HG02588 (cell line): Measurements from ENCODE around the gene EP400.

Experiments
- ATAC-seq: cut with Tn5 transposase; IDR thresholded peaks from one replicate; pipeline ENCODE4 v1.9.1; 2021; ENCODE audit warnings: mild to moderate bottlenecking, moderate library complexity; ENCODE audit not compliant: unreplicated experiment

EP400 gene

DNA sequence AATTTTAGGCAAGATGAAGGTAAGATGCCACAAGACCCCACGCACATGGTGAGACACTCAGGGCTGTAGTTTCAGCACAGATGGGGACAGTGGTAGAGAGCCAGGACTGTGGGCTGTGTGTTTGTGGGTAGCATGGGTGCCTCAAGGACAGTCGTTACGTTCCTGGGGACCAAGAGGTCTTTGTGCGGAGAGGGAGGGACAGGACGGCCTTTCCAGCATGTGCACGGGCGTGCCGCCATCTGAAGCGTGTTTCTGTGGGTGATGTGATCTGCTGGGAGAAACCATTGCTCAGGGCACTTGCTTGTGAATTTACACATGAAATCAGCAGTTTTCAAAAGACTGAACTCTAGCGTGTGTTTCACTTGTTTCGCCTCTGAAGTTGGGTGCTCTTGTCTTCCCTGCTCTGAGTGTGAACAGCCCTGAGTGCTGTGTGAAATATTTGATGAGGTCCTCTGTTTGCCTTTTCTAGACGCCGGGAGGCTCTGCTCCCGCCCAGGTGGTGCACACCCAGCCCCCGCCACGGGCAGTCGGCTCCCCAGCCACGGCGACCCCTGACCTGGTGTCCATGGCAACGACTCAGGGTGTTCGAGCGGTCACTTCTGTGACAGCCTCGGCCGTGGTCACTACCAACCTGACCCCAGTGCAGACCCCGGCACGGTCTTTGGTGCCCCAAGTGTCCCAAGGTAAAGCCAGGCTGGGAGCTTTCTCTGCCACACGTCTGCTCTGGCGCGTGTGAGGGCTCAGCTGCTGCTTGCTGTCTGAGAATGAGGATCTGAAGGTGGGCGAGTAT lies 112.1 kb downstream of the EP400 start:
- no peak for ATAC-seq

DNA sequence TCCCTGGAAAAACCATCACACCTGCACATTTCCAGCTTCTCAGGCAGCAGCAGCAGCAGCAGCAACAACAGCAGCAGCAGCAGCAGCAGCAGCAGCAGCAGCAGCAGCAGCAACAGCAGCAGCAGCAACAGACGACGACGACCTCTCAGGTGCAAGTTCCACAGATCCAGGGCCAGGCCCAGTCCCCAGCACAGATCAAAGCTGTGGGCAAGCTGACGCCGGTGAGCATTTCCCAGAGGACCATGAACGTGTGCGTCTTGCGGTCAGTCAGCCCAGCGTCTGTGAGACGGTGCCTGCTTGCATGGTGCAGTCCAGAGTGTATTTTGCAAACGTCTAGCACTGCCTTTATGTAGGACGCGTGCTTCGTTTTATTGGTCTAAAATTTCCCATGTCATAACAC lies 112.7 kb downstream of the EP400 start:
- ATAC-seq, result no peak

DNA sequence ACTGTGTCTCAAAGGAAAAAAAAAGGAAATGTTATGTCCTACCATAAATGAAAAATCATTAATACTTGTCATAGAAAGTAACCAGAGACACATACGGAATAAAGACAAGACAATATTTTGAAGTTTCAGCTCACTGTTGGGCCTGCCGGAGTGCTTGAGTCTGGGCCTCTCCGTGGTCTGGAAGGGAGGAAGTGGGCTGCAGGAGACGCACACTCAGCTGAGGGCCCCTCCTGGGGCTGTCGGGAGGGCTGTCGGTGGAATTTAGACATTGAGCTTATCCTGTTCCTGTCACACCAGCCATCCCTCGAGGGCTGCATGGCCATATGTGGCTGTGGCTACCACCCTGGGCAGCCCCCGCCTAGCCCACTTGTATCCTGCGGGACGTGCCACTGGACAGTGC lies 113.7 kb downstream of the EP400 start:
- no peak for ATAC-seq

DNA sequence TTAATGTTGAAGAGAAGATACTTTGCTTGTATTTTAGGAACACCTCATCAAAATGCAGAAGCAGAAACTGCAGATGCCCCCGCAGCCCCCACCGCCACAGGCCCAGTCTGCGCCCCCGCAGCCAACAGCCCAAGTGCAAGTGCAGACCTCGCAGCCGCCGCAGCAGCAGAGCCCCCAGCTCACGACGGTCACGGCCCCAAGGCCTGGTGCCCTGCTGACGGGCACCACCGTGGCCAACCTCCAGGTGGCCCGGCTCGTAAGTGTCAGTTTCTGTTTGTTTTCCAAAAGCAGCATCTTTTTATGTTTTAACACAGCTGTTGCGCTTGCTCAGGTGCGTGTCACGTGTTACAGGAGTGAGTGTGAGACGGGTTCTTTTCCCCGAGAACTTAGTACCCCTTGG lies 114.9 kb downstream of the EP400 start:
- no peak for ATAC-seq

DNA sequence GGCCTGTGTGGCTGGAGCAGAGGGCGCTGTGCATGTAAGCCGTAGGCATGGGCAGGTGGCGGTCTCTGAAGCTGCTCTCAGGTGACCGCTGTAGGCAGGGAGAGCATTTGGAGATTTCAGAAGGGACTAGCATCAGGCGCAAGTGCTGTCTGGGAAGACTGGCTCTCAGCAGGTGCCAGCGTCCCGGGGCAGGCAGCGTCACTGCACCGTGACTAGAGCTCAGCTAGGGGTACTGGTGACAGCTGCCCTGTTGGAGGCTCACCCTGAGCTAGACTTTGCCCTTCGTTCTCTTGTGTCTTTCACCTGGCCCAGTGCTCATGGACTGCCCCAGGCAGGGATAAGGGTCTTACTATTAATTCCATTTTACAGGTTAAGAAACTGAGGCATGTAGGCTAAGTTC lies 115.5 kb downstream of the EP400 start:
- no peak for ATAC-seq

DNA sequence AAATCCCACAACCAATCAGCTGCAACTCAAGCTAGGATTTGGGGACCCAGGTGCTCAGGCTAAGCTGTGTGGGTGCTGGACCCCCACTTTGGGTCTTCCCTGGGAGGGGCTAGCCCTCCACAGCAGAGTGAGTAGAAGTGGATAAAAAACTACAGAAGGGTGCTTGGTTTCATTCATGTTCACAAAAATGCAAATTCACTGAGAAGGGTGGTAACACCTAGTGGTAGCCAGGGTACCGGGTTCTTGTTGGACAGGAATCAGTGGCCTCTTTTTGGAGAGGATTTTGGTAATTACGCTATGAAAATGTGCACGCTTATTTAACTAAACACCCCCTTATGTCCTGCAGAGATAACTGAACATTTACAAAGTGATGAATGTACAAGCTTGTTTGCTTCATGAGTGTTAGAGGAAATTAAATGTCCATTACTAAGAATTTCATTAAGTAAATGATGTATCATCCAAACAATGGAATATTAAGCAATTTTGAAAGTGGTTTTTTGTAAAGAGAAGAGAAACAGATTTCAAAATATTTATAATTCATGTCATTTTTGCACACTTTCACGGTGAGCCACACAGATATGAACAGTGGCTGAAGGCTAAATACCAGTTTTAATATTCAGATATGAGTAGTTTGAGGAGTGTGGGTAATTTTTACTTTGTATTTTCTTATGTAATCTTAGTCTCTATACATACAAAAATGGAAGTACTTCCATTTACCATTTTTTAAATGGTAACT lies 116.0 kb downstream of the EP400 start:
- ATAC-seq, result no peak

DNA sequence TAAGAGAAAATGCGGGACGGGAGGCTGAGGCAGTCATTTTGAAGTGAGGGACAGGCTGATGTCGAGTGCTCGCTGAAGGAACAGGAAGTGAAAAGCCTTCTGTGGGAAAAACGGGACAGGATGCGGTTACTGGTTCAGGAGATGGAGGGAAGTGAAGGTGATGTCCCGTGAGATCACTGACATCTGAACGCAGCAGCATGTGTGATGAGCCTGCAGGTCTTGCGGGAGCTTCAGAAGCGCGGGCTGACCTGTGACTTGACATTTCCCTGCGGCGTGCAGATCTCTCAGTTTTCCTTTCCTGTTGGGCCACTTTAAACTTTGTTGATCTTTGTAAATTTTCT lies 116.6 kb downstream of the EP400 start:
- ATAC-seq, result no peak

DNA sequence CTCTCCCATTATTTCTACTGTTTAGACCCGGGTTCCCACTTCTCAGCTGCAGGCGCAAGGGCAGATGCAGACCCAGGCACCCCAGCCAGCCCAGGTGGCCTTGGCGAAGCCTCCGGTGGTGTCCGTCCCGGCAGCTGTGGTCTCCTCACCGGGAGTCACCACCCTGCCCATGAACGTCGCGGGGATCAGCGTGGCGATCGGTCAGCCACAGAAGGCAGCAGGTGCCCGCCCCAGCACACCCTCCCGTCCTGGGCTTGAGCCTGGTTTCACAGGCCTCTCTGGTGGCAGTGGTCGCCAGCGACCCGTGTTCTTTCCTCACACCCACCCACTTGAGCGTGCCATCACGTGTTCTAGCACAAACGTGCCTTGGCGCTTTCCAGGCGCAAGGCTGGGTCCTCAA lies 117.0 kb downstream of the EP400 start:
- no peak for ATAC-seq

DNA sequence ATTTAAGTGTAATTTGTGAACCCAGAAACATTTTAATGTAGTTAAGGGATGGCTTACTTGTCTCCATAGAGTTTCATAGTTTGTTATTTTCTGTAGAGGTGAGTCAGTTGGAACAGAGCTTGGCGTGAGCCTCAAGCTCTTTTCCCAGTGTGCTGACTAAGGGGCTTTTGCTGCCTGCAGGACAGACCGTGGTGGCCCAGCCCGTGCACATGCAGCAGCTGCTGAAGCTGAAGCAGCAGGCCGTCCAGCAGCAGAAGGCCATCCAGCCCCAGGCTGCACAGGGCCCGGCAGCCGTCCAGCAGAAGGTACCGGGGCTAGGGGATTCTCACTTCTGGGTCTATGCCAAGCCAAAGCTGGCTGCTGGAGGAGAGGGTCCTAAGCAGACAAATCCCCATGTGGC lies 117.4 kb downstream of the EP400 start:
- no peak for ATAC-seq

DNA sequence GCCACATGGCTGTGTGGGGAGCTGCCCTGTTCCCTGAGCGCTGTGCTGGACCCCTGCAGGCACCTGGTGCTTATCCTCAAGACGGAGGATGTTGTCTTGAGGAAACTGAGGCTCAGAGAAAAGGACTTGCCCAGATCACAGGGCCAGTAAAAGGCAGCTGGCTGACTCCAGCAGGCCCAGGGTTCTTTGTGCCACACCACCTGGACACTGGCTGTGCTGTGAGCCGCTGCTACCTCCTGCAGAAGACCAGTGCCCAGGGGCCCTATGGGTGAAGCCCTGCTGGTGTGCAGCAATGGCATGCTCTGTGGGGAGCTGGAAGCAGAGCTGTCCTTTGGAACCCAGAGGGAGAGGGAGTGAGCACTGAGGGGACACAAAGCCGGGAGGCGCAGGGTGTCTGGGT lies 118.5 kb downstream of the EP400 start:
- no peak for ATAC-seq

DNA sequence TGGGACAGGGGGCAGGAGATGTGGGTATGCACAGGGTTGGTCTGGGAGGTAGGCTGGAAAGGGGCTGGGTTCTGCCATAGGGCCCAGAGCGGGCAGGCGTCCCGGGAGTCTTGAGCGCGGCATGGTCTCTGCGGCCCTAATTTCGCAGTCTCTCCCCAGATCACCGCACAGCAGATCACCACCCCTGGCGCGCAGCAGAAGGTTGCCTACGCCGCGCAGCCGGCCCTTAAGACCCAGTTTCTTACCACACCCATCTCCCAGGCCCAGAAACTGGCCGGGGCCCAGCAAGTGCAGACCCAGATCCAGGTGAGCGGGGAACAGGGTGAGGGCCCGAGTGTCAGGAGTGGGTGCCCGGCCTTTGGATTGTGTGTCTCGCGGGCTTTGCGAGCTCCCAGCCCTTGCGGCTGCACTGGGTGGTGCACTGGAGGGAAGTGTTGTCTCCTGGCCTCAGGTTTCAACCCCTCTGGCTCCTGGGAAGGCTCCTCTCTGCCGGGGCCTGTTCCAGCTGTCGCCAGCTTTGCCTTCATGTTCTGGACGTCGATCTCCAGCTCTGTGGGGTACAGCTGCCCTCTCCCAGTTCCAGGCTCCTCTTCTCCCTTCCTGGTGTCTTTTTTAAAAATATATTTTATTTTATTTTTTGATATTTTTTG lies 119.7 kb downstream of the EP400 start:
- ATAC-seq, result no peak

DNA sequence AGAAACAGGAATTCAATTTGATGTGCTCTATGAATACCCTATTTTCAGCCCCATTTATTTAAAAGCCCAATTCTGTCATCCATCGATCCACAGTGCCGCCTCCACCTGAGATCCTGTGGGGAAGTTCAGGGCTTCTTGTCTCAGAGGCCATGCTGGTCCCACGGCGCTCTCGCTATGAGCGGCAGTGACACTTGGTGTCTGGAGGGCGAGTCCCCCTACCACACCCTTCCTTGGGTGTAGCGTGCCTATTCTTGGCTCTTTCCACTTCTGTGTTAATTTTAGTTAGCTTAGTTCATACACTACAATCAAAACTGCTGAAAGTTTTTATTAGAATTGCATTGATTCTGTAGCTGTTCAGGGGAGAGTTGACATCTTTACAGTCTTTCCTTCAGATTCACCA lies 120.6 kb downstream of the EP400 start:
- no peak for ATAC-seq

DNA sequence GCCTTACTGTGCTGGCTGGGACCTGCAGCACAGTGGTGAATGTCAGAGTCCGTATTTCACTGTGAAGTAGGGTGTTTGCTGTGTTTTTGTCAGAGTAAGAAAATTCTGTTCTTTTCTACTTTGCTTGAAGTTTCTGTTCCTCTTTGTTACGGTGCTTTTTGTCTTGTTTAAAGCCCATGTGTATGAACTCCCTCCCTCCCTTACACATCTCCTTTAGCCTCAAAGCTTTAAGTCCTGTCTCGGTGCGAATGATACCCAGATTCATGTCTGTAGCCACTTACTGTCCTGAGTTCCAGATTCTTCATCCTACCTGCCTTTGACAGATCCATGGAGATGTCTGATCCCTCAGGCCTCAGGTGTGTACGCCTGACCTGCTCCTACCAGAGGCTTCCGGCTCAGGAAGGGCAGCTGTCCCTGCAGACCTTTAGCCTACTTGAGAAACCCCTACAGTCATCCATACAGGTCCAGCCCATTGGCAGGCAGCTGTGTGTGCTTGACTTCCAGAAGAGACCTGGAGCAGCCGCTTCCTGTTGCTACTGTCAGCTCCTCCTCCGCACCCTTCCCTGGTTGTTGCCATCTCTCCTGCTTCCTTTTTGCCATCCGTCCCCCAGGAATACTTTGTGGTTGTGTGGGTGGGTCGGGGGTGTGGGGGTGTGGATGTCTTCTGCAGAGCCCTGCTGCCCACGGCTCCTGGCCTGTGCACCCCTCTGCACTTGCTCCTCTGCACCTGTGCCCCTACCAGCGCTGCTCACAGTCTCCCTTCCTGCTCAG lies 121.5 kb downstream of the EP400 start:
- peak; percentile 82 for ATAC-seq

DNA sequence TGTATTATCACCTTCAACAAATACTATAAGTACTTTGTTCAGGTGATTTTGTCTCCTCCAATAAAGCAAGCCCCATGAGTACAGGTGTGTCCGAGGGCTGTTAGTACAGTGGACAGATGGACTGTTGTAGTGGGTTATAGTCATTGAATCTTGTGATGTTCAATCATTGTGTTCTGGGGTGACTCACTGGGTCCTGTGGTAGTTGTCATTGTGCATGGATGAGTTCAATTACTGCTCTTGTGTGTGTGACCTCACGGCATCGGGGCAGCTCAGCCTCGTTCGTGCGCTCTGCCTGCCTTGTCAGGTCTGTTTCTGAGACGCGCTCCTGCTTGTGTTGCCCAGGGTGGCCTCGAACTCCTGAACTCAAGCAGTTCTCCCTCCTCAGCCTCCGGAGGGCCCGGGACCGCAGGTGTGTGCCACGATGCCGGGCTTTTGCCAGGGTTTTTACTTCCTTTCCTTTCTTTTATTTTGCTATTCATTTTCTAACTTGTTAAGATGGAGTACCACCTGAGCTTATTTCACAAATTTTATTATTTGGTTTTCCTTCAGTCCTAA lies 122.2 kb downstream of the EP400 start:
- ATAC-seq, result no peak

DNA sequence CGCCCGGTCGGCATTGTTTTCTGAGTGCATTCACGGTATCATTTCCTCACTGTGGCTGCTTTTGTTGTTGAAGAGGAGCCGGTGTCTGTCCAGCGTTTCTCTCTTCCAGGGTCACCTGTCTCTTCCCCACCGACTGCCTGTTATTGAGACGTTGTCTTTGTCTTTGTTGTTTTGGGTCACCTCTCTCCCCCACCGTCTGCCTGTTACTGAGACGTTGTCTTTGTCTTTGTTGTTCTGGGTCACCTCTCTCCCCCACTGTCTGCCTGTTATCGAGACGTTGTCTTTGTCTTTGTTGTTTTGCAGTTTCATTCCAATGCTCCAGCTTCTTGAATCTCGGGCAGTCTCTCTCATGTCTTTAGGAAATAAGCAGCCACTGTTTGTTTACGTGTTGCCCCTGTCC lies 124.5 kb downstream of the EP400 start:
- no peak for ATAC-seq

DNA sequence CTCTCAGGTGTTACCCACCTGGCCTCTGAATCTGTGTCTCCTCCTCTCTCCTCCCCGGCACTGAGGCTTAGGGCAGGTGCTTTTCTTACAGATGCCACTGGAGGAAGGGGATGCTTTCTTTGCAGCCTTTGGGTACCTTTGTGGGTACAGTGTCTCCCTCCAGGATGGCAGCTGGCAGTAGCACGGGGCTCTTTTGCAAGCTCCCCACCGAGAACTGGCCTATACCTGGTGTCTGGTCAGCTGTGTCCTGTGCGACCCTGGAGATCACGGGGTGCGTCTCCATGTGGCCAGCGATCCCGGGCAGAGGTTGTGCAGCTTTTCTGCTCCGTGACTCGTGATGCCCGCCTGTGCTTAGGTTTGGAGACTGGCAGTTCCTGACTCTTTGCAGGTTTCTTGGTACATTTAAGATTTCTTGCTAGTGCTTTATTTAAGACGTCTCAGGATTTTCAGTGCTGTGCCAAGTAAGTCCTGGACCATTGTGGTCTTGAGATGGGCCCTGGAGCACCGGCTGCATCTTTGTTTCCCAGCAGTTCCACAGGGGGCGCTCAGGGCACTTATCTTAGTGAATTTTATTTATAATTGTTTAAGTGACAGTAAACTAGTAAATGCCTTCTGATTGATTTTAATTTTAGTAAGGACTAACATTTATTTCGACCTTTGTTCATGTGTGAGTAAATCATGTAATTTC lies 125.4 kb downstream of the EP400 start:
- ATAC-seq, result no peak

DNA sequence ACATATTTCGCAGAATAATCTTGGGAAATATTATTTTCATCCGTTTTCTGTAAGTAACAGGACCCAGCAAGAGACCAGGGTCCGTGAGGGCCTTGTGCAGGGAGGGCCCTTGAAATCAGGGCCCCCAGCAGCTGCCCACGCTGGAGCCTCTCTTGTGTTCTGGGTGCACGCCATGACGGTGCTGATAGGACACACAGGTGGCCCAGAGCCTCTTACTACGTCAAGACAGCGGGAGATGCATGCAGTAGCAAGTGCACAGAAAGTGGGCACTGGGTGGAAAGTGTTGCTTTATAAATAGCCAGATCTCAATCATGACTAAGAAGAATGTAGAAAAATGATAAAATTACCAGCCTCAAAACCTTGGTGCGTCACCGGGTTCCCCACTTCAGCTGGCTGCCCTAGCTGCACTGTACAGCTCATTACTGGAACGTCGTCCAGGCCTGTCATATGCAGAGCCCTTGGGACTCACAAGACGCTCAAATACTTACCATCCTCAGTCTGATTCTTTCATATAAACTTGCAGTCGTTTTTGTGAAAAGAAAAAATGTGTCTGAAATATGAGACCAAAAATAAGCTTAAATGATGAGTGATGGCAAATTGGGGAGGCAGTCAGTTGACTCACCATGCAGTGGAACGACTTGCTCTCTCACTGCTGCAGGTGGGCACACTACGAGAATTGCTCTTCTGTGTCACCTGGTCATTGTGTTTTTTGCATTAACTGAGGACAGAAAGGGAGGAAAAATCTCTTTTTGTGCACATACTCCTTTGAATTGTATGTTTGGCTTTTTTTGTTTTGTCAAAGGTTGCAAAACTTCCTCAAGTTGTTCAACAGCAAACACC lies 126.2 kb downstream of the EP400 start:
- no peak for ATAC-seq

DNA sequence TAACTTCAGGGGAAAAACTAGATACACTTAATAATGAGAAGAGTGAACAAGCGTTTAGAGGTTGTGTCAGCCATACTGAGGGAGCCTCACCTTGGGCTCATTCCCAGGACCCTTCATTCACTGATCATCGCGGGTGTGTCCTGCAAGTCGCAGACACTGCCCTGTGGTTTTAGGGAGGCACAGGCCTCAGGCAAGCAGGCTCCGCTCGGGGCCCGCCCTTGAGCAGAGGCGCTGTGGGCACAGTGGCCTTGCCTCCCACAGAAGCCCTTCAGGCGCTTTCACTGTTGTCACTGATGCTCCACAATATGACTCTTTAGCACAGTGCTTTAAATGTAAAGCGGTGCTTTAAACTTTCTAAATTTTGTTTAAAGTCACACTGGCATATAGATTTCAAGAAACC lies 127.0 kb downstream of the EP400 start:
- ATAC-seq, result no peak

DNA sequence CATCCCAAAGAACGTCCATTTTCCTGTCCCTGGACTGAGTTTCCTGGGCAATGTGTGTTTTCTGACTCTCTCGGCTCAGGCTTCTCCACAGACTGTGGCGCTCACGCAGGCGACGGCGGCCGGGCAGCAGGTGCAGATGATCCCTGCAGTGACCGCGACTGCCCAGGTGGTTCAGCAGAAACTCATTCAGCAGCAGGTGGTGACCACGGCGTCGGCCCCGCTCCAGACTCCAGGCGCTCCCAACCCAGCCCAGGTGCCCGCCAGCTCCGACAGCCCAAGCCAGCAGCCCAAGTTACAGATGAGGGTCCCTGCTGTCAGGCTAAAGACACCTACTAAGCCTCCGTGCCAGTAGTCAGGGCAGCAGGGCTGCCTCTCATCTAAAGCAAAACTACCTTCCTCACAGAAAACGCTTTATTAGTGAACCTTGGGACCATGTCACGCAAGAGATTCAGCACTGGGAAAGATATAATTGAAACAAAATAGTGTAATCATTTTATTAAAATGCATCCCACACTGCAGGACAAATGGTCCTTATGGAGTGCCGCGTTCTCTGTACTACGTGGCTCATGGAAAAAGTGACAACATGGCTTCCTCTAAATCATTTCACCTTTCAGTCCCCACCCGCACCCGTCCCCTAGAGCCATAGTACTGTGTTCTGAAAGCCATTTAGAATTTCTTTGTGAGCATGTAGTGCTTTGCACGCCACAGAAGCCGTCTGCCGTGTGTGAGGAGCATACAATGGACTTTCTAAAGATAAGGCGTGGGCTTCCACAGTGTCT lies 127.8 kb downstream of the EP400 start:
- no peak for ATAC-seq
